H1 (cell line): ENCODE data around the gene NCF2. TPM values are rescaled to one million over a fixed set of nuclear protein-coding genes. Genes with fewer than 3 reads are reported as not detected.

Experiments used
- CTCF ChIA-PET: fragments of 300-600 bp; sonication (Branson Sonifier 250); formaldehyde crosslinking; loops from one replicate; lab custom pipeline; 2021; ENCODE audit not compliant: partially characterized antibody; lab: Charles Lee
- POLR2A ChIA-PET: fragments of 300-600 bp; sonication (Branson Sonifier 250); formaldehyde crosslinking; loops from one replicate; lab custom pipeline; 2021; ENCODE audit warnings: inconsistent platforms; ENCODE audit not compliant: partially characterized antibody; lab: Charles Lee
- DNase-seq, 2 experiments: peaks; one replicate each; pipeline versions ENCODE4 v3.0.0 to v3.0.0-alpha.2; 2010 to 2022; ENCODE audit warnings: low spot score in 2 of 2, low read depth in 1 of 2, mixed read lengths in 1 of 2
- FAIRE-seq: peaks from 2 replicates; lab custom pipeline; 2011; peaks lifted over from hg19 to GRCh38; lab: Jason Lieb, UNC
- H2AFZ ChIP-seq: 2 replicates; pipeline ENCODE4 v1.8.1; 2012; ENCODE audit warnings: low read length, inconsistent platforms
- H2AK5ac ChIP-seq: 2 replicates; pipeline ENCODE4 v1.6.1; 2013; ENCODE audit warnings: low read depth, low read length
- H2BK120ac ChIP-seq: replicated peaks from 2 replicates; pipeline ENCODE3; 2013; ENCODE audit warnings: low read depth, low read length, inconsistent platforms
- H2BK12ac ChIP-seq: 2 replicates; pipeline ENCODE4 v1.6.1; 2013; ENCODE audit warnings: low read depth, low read length
- H2BK15ac ChIP-seq: 2 replicates; pipeline ENCODE4 v1.6.1; 2013; ENCODE audit warnings: low read length
- H2BK20ac ChIP-seq: 2 replicates; pipeline ENCODE4 v1.6.1; 2013; ENCODE audit warnings: low read length
- H2BK5ac ChIP-seq: 2 replicates; pipeline ENCODE4 v1.6.1; 2013; ENCODE audit warnings: low read depth, low read length
- H3K14ac ChIP-seq: 2 replicates; pipeline ENCODE4 v1.6.1; 2013; ENCODE audit warnings: inconsistent platforms; ENCODE audit not compliant: insufficient read length
- H3K18ac ChIP-seq: 2 replicates; pipeline ENCODE4 v1.6.1; 2013; ENCODE audit warnings: low read length; ENCODE audit errors: extremely low read depth
- H3K23ac ChIP-seq: 2 replicates; pipeline ENCODE4 v1.6.1; 2013; ENCODE audit warnings: inconsistent platforms; ENCODE audit not compliant: insufficient read length
- H3K23me2 ChIP-seq: 2 replicates; pipeline ENCODE4 v1.6.1; 2013; ENCODE audit warnings: low read depth, low read length
- H3K27ac ChIP-seq: 2 replicates; pipeline ENCODE4 v1.6.1; 2011; ENCODE audit warnings: low read depth, low read length, inconsistent platforms
- H3K27me3 ChIP-seq, 4 experiments: replicated peaks in 1 of 4; 1 replicate in 1 of 4; 2 replicates in 3 of 4; pipeline versions ENCODE4 v1.6.1 to v1.8.1; 2011 to 2013; ENCODE audit warnings: low read length in 3 of 4, mild to moderate bottlenecking in 3 of 4, inconsistent platforms in 2 of 4, mixed read lengths in 2 of 4, moderate library complexity in 1 of 4; ENCODE audit not compliant: control insufficient read depth in 3 of 4, insufficient read depth in 3 of 4; ENCODE audit errors: extremely low read depth in 1 of 4
- H3K36me3 ChIP-seq, 4 experiments: 2 replicates each; pipeline versions ENCODE4 v1.6.1 to v1.8.1; 2011 to 2013; ENCODE audit warnings: mild to moderate bottlenecking in 4 of 4, low read length in 3 of 4, moderate library complexity in 2 of 4, control low read depth in 1 of 4, inconsistent platforms in 1 of 4; ENCODE audit not compliant: insufficient read depth in 4 of 4, control insufficient read depth in 2 of 4
- H3K4ac ChIP-seq: replicated peaks from 2 replicates; pipeline ENCODE3; 2013; ENCODE audit warnings: low read length, low read depth, mixed read lengths, inconsistent platforms; ENCODE audit not compliant: insufficient read length
- H3K4me1 ChIP-seq, 4 experiments: replicated peaks in 1 of 4; 1 replicate in 1 of 4; 2 replicates in 3 of 4; pipeline versions ENCODE4 v1.6.1 to v1.8.1; 2011 to 2013; ENCODE audit warnings: low read length in 3 of 4, inconsistent platforms in 2 of 4, mixed read lengths in 1 of 4; ENCODE audit not compliant: insufficient read depth in 4 of 4, control insufficient read depth in 3 of 4
- H3K4me2 ChIP-seq, 2 experiments: 2 replicates each; pipeline versions ENCODE4 v1.6.1 to v1.8.1; 2011 to 2013; ENCODE audit warnings: low read depth in 2 of 2, low read length in 2 of 2, control low read depth in 1 of 2, inconsistent platforms in 1 of 2, mild to moderate bottlenecking in 1 of 2; ENCODE audit not compliant: insufficient read depth in 1 of 2
- H3K4me3 ChIP-seq, 4 experiments: fragments of 200-600, 300-600 bp in 1 of 4; sonication (generic), shearing (Covaris generic), sonication (Bioruptor Twin) in 1 of 4; 2 replicates each; pipeline versions ENCODE4 v1.5.1 to v1.8.1; 2011 to 2016; ENCODE audit warnings: low read length in 4 of 4, low read depth in 3 of 4, control low read depth in 2 of 4, inconsistent platforms in 2 of 4, mild to moderate bottlenecking in 2 of 4, mixed read lengths in 1 of 4, moderate library complexity in 1 of 4; ENCODE audit not compliant: insufficient read depth in 2 of 4; ENCODE audit errors: extremely low read depth in 1 of 4
- H3K56ac ChIP-seq: replicated peaks from 2 replicates; pipeline ENCODE3; 2013; ENCODE audit warnings: low read depth, mild to moderate bottlenecking, mixed read lengths, low read length, inconsistent platforms; ENCODE audit not compliant: insufficient read length
- H3K79me1 ChIP-seq: 2 replicates; pipeline ENCODE4 v1.6.1; 2013; ENCODE audit warnings: low read depth, low read length, control low read depth
- H3K79me2 ChIP-seq, 2 experiments: 2 replicates each; pipeline versions ENCODE4 v1.6.1 to v1.8.1; 2012 to 2013; ENCODE audit warnings: low read length in 2 of 2, mild to moderate bottlenecking in 2 of 2, inconsistent platforms in 1 of 2; ENCODE audit not compliant: insufficient read depth in 2 of 2, control insufficient read depth in 1 of 2
- H3K9ac ChIP-seq, 4 experiments: replicated peaks in 1 of 4; 1 replicate in 1 of 4; 2 replicates in 3 of 4; pipeline versions ENCODE4 v1.6.1 to v1.8.1; 2011 to 2013; ENCODE audit warnings: low read depth in 3 of 4, low read length in 3 of 4, control low read depth in 2 of 4, mild to moderate bottlenecking in 2 of 4, moderate library complexity in 2 of 4, inconsistent platforms in 1 of 4; ENCODE audit errors: extremely low read depth in 1 of 4
- H3K9me3 ChIP-seq, 2 experiments: 2 replicates each; pipeline versions ENCODE4 v1.6.1 to v1.8.1; 2012 to 2013; ENCODE audit warnings: mild to moderate bottlenecking in 2 of 2, moderate library complexity in 2 of 2, control low read depth in 1 of 2, inconsistent platforms in 1 of 2, low read depth in 1 of 2, low read length in 1 of 2, mixed read lengths in 1 of 2; ENCODE audit not compliant: insufficient read depth in 2 of 2
- H4K20me1 ChIP-seq, 2 experiments: replicated peaks in 1 of 2; 2 replicates each; pipeline versions ENCODE3 to v1.8.1; 2011 to 2013; ENCODE audit warnings: inconsistent platforms in 2 of 2, low read length in 2 of 2, mild to moderate bottlenecking in 1 of 2; ENCODE audit not compliant: insufficient read depth in 2 of 2, control insufficient read depth in 1 of 2
- H4K5ac ChIP-seq: 2 replicates; pipeline ENCODE4 v1.6.1; 2013; ENCODE audit warnings: low read length, low read depth, mixed read lengths, inconsistent platforms; ENCODE audit not compliant: insufficient read length
- H4K8ac ChIP-seq: 2 replicates; pipeline ENCODE4 v1.8.0; 2013; ENCODE audit warnings: mild to moderate bottlenecking, moderate library complexity, low read length, inconsistent platforms; ENCODE audit not compliant: insufficient read depth; ENCODE audit errors: extremely low read depth
- H4K91ac ChIP-seq: replicated peaks from 2 replicates; pipeline ENCODE3; 2013; ENCODE audit warnings: low read length, mixed read lengths, inconsistent platforms; ENCODE audit not compliant: insufficient read length
- BRCA1 ChIP-seq: IDR thresholded peaks from 2 replicates; pipeline ENCODE4 v1.6.1; 2012; ENCODE audit warnings: low read depth, low read length, improper control_type of control experiment
- CTBP2 ChIP-seq: IDR thresholded peaks from 2 replicates; pipeline ENCODE4 v1.7.0; 2011; ENCODE audit warnings: borderline replicate concordance, mild to moderate bottlenecking, moderate library complexity, mixed read lengths, low read length; ENCODE audit not compliant: insufficient read depth, insufficient read length
- EGR1 ChIP-seq: IDR thresholded peaks from 2 replicates; pipeline ENCODE4 v1.6.1; 2011; ENCODE audit warnings: low read depth, low read length, borderline replicate concordance
- GTF2F1 ChIP-seq: IDR thresholded peaks from 2 replicates; pipeline ENCODE4 v1.6.1; 2012; ENCODE audit warnings: low read depth, low read length, improper control_type of control experiment, borderline replicate concordance
- SRF ChIP-seq: IDR thresholded peaks from 2 replicates; pipeline ENCODE4 v1.6.1; 2011; ENCODE audit warnings: mild to moderate bottlenecking, low read depth, low read length, moderate library complexity
- WGBS, 2 experiments: shearing (Covaris generic) in 1 of 2; methylation state at CpG; one replicate each; pipeline versions ENCODE4 v1.1.6 to v1.1.7; 2013 to 2015; ENCODE audit warnings: low lambda C conversion rate in 2 of 2, mixed read lengths in 2 of 2, inconsistent platforms in 1 of 2, low coverage in 1 of 2, missing lambda C conversion rate in 1 of 2; ENCODE audit not compliant: insufficient replicate concordance in 2 of 2, insufficient coverage in 1 of 2, insufficient read length in 1 of 2; ENCODE audit errors: extremely low coverage in 1 of 2, missing lambda C conversion rate in 1 of 2; 5-methylcytosine and 5-hydroxymethylcytosine counted together
- polyA plus RNA-seq, 7 experiments: library from polyadenylated mRNA; depleted of rRNA in 3 of 7; stranded (reverse) in 5 of 7; unstranded in 2 of 7; fragments of >200 nt in 5 of 7; fragments of 200-250 nt in 2 of 7; gene quantifications; 1 replicate in 5 of 7; 2 replicates in 1 of 7; 4 replicates in 1 of 7; pipeline versions ENCODE4 v1.2.1 to v1.2.3, GENCODE V29; 2011 to 2013; ENCODE audit warnings: missing spikeins in 2 of 7, mixed read lengths in 2 of 7
- total RNA-seq: library from RNA; stranded (reverse); fragmentation: NEBNext Ultra II Directional; extraction: Animal tissue kit (Norgen Biotek cat#: 25700); gene quantifications from 2 replicates; pipeline ENCODE4 v1.2.1, GENCODE V29; 2021

NCF2 gene
- total and polyA plus RNA-seq, 2 of the 8 experiments (the other 6 are each of a cell fraction or from before 2014, with no cell fraction given): not detected

GRCh38 chr1:183565261-183565660 is 25.0 kb downstream of the NCF2 start:
- Histone ChIP-seq H3K4me2 (no peak overlapping the region), H4K8ac (no peak overlapping the region), H4K5ac (no peak overlapping the region), H3K79me1 (no peaks in the 10 kb centered on the region), H3K23ac (no peak overlapping the region), H3K4me3 (no peak overlapping the region), H3K14ac (no peak overlapping the region), H3K4ac (no peak overlapping the region), H3K79me2 (no peaks in the 10 kb centered on the region), H3K27ac (no peak overlapping the region), H2BK12ac (no peak overlapping the region), H3K9ac (no peak overlapping the region), H3K23me2 (no peaks in the 10 kb centered on the region), H2BK120ac (no peak overlapping the region), H2BK20ac (no peak overlapping the region), H3K18ac (no peak overlapping the region), H3K4me1 (no peaks in the 10 kb centered on the region), H2BK15ac (no peak overlapping the region), H3K27me3 (no peaks in the 10 kb centered on the region), H4K91ac (no peak overlapping the region), H3K9me3 (no peaks in the 10 kb centered on the region), H2BK5ac (no peak overlapping the region), H3K56ac (no peak overlapping the region), H4K20me1 (no peaks in the 10 kb centered on the region), H2AK5ac (no peak overlapping the region), H3K36me3 (no peaks in the 10 kb centered on the region), H2AFZ (no peak overlapping the region)
- POLR2A ChIA-PET: interaction anchor here (0.9 to 1.1 kb wide), 4 partner anchors 10 to 14 kb away, joined by 3 to 4 read pairs (median 4); no protein-coding TSS in a partner anchor
- DNase-seq (no peak), FAIRE-seq (no peak)
- WGBS, 2 experiments: 70% methylated on average over 4 of the region's 4 CpGs; no CpG with 5 or more reads in 1 of the 2 experiments
- CTCF ChIA-PET: interaction anchor here (0.9 to 2.0 kb wide), 5 partner anchors 10 to 330 kb away, joined by 3 to 6 read pairs (median 3); no protein-coding TSS in a partner anchor
- TF ChIP-seq BRCA1: no peak
- no peak for TF ChIP-seq EGR1
- no peak for TF ChIP-seq GTF2F1
- TF ChIP-seq SRF: no peak
- no peak for TF ChIP-seq CTBP2
